Epidermal melanocyte (primary cell): ENCODE data around the gene FAM181A.
A peak's percentile ranks its signal among the peaks of the same experiment; 100 is the strongest.

Source experiments
- DNase-seq: peaks from one replicate; pipeline ENCODE4 v3.0.0; 2011; ENCODE audit warnings: low spot score; ENCODE audit not compliant: insufficient read length

Gene FAM181A

GRCh38 chr14:93928184-93929047 lies 1.3 kb downstream of the FAM181A start:
- DNase-seq = no peak

DNA sequence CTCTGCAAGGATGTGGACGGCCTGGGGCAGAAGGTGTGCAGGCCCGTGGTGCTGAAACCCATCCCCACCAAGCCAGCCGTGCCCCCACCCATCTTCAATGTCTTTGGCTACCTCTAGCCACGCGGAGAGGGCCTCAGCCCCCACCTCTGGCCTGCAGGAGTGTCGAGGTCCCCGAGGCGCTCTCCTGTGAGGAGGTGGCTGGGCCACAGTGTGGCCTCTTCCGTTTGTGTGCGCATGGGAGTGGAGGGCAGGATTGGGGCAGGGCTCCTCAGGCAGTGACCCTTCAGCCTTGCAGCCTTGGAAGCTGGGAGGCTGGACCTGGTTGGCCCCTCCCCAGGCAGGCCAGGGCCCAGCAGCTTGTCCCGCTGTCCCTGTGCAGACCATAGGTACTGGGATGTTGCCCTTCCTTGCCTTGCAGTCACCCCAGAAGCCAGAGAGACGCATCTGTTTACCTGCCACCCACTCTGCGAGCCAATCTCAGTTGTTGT lies 1.9 kb downstream of the FAM181A start:
- DNase-seq = no peak

DNA sequence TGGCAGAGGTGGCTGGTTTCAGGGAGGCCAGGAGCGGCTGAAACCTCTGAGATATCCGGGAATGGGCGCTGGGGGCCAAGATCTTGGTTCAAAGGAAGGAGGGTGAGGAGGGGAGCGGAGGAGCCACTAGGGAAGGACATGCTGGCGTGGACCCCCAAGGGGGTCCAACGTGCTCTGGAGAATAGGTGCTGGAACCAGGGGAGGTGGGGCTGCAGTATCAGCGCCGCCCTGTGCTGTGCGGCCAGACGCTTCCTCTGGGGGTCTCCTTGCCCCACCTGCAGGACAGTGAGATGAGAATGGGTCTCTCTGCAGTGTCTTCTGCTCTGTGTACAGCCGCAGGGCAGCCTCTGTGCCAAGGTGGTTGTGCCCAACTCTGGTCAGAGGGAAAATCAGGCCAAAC lies 2.5 kb downstream of the FAM181A start:
- DNase-seq = no peak

GRCh38 chr14:93930296-93930988 lies 3.3 kb downstream of the FAM181A start:
- DNase-seq = no peak

GRCh38 chr14:93930989-93931307 lies 3.8 kb downstream of the FAM181A start:
- DNase-seq = no peak

GRCh38 chr14:93932642-93933041 lies 5.5 kb downstream of the FAM181A start:
- no peak for DNase-seq

- DNase-seq = no peak
Measured at GRCh38 chr14:93935213-93935612, 8.1 kb downstream of the FAM181A start.

- DNase-seq = no peak
Measured at GRCh38 chr14:93936245-93936644, 9.1 kb downstream of the FAM181A start.

DNA sequence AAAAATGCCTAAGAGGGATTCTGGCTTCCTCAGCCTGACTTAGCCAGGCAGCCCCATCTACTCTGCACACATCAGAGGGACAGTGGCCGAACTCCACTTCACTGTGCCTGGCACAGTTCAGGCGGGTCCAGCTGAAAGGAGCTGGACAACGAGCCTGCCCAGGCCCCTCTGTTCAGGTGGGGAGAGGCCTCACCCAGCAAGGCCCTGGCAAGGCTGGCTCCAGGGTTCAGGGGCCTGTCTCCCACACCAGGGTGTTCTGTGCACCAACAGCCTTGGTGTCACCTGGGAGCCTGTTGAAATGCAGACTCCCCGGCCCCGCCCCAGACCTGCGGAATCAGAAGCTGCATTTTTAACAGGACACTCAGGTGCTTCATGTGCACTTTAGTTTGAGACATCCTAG lies 9.8 kb downstream of the FAM181A start:
- no peak for DNase-seq

GRCh38 chr14:93937519-93937918 lies 10.4 kb downstream of the FAM181A start:
- DNase-seq = no peak

DNA sequence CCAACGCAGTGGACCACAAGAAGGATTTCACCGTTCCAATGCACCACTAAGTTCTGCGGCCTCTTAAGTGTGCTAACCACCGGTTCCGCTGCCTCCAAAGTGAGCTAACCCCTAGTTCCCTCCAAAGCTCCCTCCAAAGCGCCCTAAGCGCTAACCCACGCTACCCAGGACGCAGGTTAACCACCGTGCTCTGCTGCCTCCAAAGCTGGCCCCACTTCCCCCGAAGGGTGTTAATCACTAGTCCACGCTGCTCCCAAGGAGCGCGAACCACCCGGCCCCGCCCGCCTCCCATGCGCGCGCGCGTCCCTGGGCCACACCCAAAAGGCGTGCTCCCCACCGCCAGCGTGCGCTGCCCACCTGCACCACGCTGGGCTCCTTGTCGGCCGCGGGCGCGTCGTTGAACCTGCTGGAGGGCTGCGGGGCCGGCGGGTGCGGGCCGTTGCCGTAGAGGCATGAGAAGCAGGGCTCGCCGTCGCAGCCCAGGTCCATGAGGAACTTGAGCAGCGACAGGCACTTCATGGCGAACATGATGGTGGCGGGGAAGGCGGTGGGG lies 11.7 kb downstream of the FAM181A start:
- DNase-seq = no peak

GRCh38 chr14:93939304-93940229 lies 12.4 kb downstream of the FAM181A start:
- DNase-seq = peak; percentile 79

- no peak for DNase-seq
Measured at GRCh38 chr14:93940437-93940836, 13.3 kb downstream of the FAM181A start.

DNA sequence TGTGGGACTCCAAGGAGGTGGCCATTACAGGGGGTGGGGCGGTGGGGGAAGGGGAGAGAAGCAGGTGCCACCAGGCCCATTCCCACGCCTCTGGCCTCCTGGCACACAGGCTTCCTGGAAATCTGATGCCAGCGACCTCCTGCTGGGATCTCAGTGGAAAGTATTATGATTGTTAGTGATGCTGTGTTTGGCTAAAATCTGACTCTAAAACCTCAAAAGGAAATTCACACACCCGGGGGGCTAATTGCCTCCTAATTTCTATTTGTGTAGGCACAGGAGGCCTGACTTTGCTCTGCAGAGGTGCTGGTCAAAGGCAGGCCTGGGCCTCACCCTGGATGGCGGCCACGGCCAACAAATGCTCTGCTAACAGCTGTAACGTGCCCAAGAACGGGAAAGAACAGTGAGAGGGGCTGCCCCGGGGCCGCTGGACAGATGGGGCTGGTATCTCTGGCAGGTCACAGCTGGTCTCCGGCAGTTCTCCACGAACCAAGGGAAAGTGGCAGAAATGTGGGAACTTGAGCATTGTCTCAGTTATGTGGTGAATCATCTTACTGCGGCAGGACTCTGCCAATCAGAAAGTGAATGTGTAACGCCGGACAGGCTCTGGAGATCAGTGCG lies 14.3 kb downstream of the FAM181A start:
- no peak for DNase-seq

DNA sequence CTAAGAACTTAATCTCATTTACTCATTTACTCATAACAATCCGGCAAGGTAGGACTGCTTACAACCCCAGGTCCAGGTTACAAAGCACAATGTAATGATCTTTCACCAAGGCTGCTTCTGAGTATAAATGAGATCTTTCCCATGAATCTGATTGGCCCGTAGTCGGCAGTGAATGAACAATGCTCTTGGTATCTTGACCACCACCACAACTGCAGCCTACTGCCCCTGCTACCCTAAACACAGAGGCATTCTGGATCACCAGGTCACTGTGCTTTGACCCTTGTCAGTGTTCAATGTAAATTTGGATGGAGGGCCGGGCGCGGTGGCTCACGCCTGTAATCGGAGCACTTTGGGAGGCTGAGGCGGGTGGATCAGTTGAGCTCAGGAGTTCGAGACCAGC lies 15.9 kb downstream of the FAM181A start:
- no peak for DNase-seq

GRCh38 chr14:93943930-93944329 lies 16.8 kb downstream of the FAM181A start:
- no peak for DNase-seq

GRCh38 chr14:93944348-93945069 lies 17.4 kb downstream of the FAM181A start:
- no peak for DNase-seq

DNA sequence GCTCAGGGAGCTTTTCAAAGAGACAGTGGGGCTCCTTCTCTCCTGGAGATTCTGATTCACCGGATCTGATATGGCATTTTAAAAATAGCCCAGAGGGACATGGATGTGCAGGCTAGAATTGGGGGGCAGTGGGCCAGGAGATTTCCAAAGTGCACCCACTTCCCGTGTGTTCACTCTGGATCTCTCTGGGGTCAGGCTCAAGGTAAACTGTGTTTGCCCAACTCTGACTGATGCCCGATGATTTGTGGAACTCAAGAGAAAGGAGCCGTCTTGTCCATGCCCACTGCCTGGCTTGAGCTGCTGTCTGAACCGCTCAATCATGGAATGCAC lies 17.9 kb downstream of the FAM181A start:
- no peak for DNase-seq

DNA sequence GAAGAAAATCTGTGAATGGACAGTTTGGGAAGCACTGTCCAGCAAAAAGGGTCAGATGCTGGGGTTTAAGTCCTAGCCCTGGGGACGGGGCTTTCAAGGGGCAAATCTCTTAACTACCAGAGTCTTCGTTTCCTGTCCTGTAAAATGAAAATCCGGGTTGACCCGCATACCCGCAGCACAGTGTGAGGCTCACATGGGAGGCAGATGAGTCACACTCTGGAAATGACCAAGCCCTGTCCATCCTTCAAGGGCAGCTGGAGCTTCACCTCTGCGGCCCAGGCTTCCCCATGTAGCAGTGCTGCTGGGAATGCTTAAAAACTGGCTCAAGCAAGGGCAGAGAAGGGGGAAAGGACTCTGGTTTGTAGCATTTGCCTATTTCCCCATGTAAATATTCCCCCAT lies 19.0 kb downstream of the FAM181A start:
- no peak for DNase-seq

- no peak for DNase-seq
Measured at GRCh38 chr14:93946541-93947090, 19.5 kb downstream of the FAM181A start.
